Measurements from ENCODE around the gene NDUFB5. TPM values are rescaled to one million over a fixed set of nuclear protein-coding genes. Genes with fewer than 3 reads are reported as not detected.

Gene NDUFB5
- total RNA-seq, 1 experiment from 2014 or later, result 96.2 TPM

DNA sequence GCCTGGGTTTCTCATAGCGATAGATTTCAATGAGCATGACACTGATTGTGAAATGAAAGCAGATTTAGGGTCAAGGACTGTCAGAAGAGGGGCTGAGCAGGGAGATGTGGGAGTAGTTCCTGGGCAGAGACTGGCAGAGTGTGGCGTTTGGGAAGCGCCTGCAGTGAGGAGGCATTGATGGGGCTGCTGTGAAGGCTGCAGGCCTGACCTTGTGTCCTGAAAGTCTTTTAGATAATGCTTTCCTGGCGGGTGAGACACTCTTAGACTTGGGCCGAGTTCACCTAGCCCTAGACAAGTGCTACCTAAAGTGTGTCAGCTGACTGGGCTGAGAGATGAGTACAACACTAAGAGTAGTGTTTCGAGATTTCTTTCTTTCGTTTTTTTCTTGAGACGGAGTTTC is 68.9 kb downstream of the NDUFB5 start:
- Histone ChIP-seq H3K9me3 (ENCODE audit: low read depth, low read length, poor library complexity, severe bottlenecking) (no peaks in the 10 kb centered on the region), H3K4me3 (ENCODE audit: low read depth, low read length, poor library complexity, severe bottlenecking) (no peak overlapping the region), H3K27me3 (replicated peaks; ENCODE audit: insufficient read depth, low read depth, low read length, poor library complexity) (no peaks in the 10 kb centered on the region), H3K36me3 (ENCODE audit: insufficient read depth, low read length, poor library complexity, severe bottlenecking) (no peaks in the 10 kb centered on the region), H3K4me1 (ENCODE audit: insufficient read depth, low read length, poor library complexity, severe bottlenecking) (peaks cover 5% of the 10 kb centered on the region), H3K27ac (ENCODE audit: low read depth, low read length, poor library complexity, severe bottlenecking) (no peak overlapping the region)
- BruUV-seq (replicated peaks), result no TSS peak
- TF ChIP-seq, protein P1, sequence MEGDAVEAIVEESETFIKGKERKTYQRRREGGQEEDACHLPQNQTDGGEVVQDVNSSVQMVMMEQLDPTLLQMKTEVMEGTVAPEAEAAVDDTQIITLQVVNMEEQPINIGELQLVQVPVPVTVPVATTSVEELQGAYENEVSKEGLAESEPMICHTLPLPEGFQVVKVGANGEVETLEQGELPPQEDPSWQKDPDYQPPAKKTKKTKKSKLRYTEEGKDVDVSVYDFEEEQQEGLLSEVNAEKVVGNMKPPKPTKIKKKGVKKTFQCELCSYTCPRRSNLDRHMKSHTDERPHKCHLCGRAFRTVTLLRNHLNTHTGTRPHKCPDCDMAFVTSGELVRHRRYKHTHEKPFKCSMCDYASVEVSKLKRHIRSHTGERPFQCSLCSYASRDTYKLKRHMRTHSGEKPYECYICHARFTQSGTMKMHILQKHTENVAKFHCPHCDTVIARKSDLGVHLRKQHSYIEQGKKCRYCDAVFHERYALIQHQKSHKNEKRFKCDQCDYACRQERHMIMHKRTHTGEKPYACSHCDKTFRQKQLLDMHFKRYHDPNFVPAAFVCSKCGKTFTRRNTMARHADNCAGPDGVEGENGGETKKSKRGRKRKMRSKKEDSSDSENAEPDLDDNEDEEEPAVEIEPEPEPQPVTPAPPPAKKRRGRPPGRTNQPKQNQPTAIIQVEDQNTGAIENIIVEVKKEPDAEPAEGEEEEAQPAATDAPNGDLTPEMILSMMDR (conservative IDR thresholded peaks at IDR 0.05; ENCODE audit: low read depth, low read length), result no peak
- no peak for TF ChIP-seq EZH2 (IDR thresholded peaks at IDR 0.05; ENCODE audit: borderline replicate concordance, low read depth, low read length, poor library complexity, severe bottlenecking)
- intact Hi-C loops (cut with micrococcal nuclease; ENCODE audit: unreplicated experiment), result no loop called here
- ChIA-PET CTCF (no interaction called here), POLR2A (ENCODE audit: low non-redundant PET) (no interaction called here)
- DNase-seq (ENCODE audit: low spot score), result no peak

DNA sequence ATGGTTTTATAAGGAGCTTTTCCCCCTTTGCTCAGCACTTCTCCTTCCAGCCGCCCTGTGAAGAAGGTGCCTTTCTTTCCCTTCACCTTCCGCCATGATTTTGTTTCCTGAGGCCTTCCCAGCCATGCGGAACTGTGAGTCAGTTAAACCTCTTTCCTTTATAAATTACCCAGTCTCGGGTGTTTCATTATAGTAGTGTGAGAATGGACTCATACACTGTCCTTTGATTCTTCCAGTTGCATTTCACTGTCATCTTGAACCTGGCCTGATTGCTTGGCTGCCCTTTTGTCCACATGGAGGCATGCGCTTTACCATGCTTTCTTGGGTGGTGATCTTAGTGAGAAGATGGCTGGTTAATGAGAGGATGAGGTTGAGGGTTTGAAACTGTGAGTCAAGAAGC is 71.5 kb downstream of the NDUFB5 start:
- no peaks in the 10 kb centered on the region for H3K9me3 ChIP-seq (ENCODE audit: low read depth, low read length, poor library complexity, severe bottlenecking)
- no peaks in the 10 kb centered on the region for H3K36me3 ChIP-seq (ENCODE audit: insufficient read depth, low read length, poor library complexity, severe bottlenecking)
- no peak overlapping the region for H3K27ac ChIP-seq (ENCODE audit: low read depth, low read length, poor library complexity, severe bottlenecking)
- no TSS peak for BruUV-seq (replicated peaks)
- TF ChIP-seq EZH2 (IDR thresholded peaks at IDR 0.05; ENCODE audit: borderline replicate concordance, low read depth, low read length, poor library complexity, severe bottlenecking), result no peak
- TF ChIP-seq, protein P1 (conservative IDR thresholded peaks at IDR 0.05; ENCODE audit: low read depth, low read length), result no peak
- no peaks in the 10 kb centered on the region for H3K27me3 ChIP-seq (replicated peaks; ENCODE audit: insufficient read depth, low read depth, low read length, poor library complexity)
- intact Hi-C loops (cut with micrococcal nuclease; ENCODE audit: unreplicated experiment), result no loop called here
- ChIA-PET POLR2A (ENCODE audit: low non-redundant PET) (no interaction called here), CTCF (no interaction called here)
- H3K4me1 ChIP-seq (ENCODE audit: insufficient read depth, low read length, poor library complexity, severe bottlenecking), result peaks cover 14% of the 10 kb centered on the region
- DNase-seq (ENCODE audit: low spot score), result no peak
- no peak overlapping the region for H3K4me3 ChIP-seq (ENCODE audit: low read depth, low read length, poor library complexity, severe bottlenecking)

Other genes starting within 250 kb of the NDUFB5 start
- 75.2 and 83.3 TPM in 2 replicates for gene GNB4, start 153.3 kb upstream of the NDUFB5 start, total RNA-seq (2021)
- 140 and 153 TPM in 2 replicates for gene ACTL6A, start 41.9 kb upstream of the NDUFB5 start, total RNA-seq (2021)
- 84.6 and 88.0 TPM in 2 replicates for gene MRPL47, start 156 bp upstream of the NDUFB5 start, total RNA-seq (2021)
- gene USP13, start 48.2 kb downstream of the NDUFB5 start, total RNA-seq (2021), result 33.0 and 37.4 TPM in 2 replicates